Loucy (cell line): ENCODE measurements around the gene FAM50A.
A peak's percentile ranks its signal among the peaks of the same experiment; 100 is the strongest.

Source experiments
- H2AFZ ChIP-seq: fragments of 200-600 bp; sonication (generic); 2 replicates; pipeline ENCODE4 v1.6.0; 2016; ENCODE audit warnings: antibody characterized with exemption, mild to moderate bottlenecking, low read length, moderate library complexity
- H3F3A ChIP-seq: fragments of 200-600 bp; 2 replicates; pipeline ENCODE4 v1.6.0; 2016; ENCODE audit warnings: antibody characterized with exemption, low read depth, mild to moderate bottlenecking
- H3K27me3 ChIP-seq: fragments of 200-600 bp; sonication (generic); 2 replicates; pipeline ENCODE4 v1.6.1; 2014; ENCODE audit warnings: low read length, mild to moderate bottlenecking; ENCODE audit not compliant: insufficient read depth, poor library complexity, severe bottlenecking
- H3K36me3 ChIP-seq: fragments of 200-600 bp; sonication (generic); 2 replicates; pipeline ENCODE4 v1.6.1; 2016; ENCODE audit warnings: low read length; ENCODE audit not compliant: insufficient read depth
- H3K4me1 ChIP-seq: fragments of 200-600 bp; sonication (generic); 2 replicates; pipeline ENCODE4 v1.5.1; 2014; ENCODE audit warnings: low read length, mild to moderate bottlenecking; ENCODE audit not compliant: insufficient read depth, poor library complexity, severe bottlenecking
- H3K4me2 ChIP-seq: fragments of 200-600 bp; sonication (generic); 2 replicates; pipeline ENCODE4 v1.6.0; 2014; ENCODE audit warnings: antibody characterized with exemption, low read length, low read depth, mild to moderate bottlenecking; ENCODE audit not compliant: poor library complexity, severe bottlenecking
- H3K4me3 ChIP-seq: fragments of 200-600 bp; sonication (generic); 2 replicates; pipeline ENCODE4 v1.5.1; 2014; ENCODE audit warnings: low read length, mild to moderate bottlenecking, mixed read lengths; ENCODE audit not compliant: poor library complexity, severe bottlenecking
- H3K79me2 ChIP-seq: fragments of 200-600 bp; sonication (generic); 2 replicates; pipeline ENCODE4 v1.6.1; 2014; ENCODE audit warnings: low read length; ENCODE audit not compliant: insufficient read depth
- H3K9ac ChIP-seq: fragments of 200-600 bp; sonication (generic); 2 replicates; pipeline ENCODE4 v1.6.0; 2014; ENCODE audit warnings: mild to moderate bottlenecking, low read depth, low read length, moderate library complexity; ENCODE audit not compliant: poor library complexity, severe bottlenecking
- H3K9me2 ChIP-seq: fragments of 200-600 bp; sonication (generic); replicated peaks from 2 replicates; pipeline ENCODE4 v1.6.1; 2016; ENCODE audit warnings: low read depth, low read length, mixed read lengths
- H3K9me3 ChIP-seq: fragments of 200-600 bp; sonication (generic); 2 replicates; pipeline ENCODE4 v1.6.1; 2014; ENCODE audit warnings: mild to moderate bottlenecking, antibody characterized with exemption, low read length, low read depth; ENCODE audit not compliant: insufficient read depth
- H4K20me1 ChIP-seq: fragments of 200-600 bp; sonication (generic); 2 replicates; pipeline ENCODE4 v1.6.0; 2014; ENCODE audit warnings: antibody characterized with exemption, low read length, mild to moderate bottlenecking; ENCODE audit not compliant: insufficient read depth, poor library complexity, severe bottlenecking
- EZH2phosphoT487 ChIP-seq: fragments of 200-600 bp; IDR thresholded peaks from 2 replicates; pipeline ENCODE4 v1.6.1; 2018; ENCODE audit warnings: antibody characterized with exemption, mild to moderate bottlenecking, moderate library complexity, borderline replicate concordance
- TF ChIP-seq, protein P1 (sequence below): fragments of 200-600 bp; sonication (generic); conservative IDR thresholded peaks from 2 replicates; pipeline ENCODE4 v1.5.1; 2014; ENCODE audit warnings: mild to moderate bottlenecking, antibody characterized with exemption, low read length

The FAM50A gene

DNA sequence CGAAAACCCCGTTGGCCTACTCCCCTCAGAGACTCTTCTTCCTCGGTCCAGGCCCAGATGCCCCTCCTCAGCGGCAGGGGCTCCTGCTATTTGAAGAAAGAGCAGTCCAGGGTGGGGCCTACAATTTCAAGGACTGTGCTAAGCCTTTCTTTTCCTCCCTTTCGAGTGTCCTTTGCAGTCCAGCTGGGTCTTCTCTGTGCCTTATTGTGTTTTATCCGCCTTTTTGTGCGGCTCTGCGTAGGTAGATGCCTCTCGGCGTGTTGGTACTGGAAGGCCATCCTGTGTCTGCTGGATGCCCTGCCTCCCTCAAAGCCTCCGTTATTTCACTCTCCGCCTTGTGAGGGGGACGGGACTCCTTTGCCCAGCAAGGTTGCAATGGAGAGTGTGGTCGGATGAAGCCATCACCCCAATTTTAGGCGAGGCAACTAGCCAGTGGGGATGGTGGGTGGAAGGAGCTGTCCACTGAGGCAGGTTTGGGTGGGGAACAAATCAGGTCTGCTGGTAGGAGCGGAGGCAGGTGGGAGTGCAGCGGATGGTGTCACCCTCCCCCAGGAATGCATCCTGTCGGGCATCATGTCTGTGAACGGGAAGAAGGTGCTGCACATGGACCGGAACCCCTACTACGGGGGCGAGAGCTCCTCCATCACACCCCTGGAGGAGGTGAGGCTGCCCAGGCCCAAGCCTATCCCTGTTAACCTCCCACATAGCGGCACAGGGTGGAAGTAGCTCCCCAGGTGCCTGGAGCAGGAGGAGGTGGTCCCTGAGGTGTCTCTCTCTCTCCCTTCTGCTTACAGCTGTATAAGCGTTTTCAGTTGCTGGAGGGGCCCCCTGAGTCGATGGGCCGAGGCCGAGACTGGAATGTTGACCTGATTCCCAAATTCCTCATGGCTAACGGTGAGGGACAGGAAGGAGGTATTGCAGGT lies 5.7 kb upstream of the FAM50A start:
- TF ChIP-seq, protein P1, sequence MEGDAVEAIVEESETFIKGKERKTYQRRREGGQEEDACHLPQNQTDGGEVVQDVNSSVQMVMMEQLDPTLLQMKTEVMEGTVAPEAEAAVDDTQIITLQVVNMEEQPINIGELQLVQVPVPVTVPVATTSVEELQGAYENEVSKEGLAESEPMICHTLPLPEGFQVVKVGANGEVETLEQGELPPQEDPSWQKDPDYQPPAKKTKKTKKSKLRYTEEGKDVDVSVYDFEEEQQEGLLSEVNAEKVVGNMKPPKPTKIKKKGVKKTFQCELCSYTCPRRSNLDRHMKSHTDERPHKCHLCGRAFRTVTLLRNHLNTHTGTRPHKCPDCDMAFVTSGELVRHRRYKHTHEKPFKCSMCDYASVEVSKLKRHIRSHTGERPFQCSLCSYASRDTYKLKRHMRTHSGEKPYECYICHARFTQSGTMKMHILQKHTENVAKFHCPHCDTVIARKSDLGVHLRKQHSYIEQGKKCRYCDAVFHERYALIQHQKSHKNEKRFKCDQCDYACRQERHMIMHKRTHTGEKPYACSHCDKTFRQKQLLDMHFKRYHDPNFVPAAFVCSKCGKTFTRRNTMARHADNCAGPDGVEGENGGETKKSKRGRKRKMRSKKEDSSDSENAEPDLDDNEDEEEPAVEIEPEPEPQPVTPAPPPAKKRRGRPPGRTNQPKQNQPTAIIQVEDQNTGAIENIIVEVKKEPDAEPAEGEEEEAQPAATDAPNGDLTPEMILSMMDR = no peak
- no peak for TF ChIP-seq EZH2phosphoT487
- no peaks in the 10 kb centered on the region for H3K9me3 ChIP-seq
- H3K79me2 ChIP-seq = peaks cover 38% of the 10 kb centered on the region
- H2AFZ ChIP-seq = no peak overlapping the region
- H3K4me1 ChIP-seq = peaks cover 6% of the 10 kb centered on the region
- peak overlapping the region; percentile 87 for H3K4me2 ChIP-seq
- H3K9me2 ChIP-seq = no peaks in the 10 kb centered on the region
- H4K20me1 ChIP-seq = no peaks in the 10 kb centered on the region
- no peaks in the 10 kb centered on the region for H3F3A ChIP-seq
- H3K36me3 ChIP-seq = no peaks in the 10 kb centered on the region; the same call in 1 of the 2 replicates
- H3K4me3 ChIP-seq = peak overlapping the region; percentile 80
- H3K9ac ChIP-seq = peak overlapping the region; percentile 80
- H3K27me3 ChIP-seq = no peaks in the 10 kb centered on the region

DNA sequence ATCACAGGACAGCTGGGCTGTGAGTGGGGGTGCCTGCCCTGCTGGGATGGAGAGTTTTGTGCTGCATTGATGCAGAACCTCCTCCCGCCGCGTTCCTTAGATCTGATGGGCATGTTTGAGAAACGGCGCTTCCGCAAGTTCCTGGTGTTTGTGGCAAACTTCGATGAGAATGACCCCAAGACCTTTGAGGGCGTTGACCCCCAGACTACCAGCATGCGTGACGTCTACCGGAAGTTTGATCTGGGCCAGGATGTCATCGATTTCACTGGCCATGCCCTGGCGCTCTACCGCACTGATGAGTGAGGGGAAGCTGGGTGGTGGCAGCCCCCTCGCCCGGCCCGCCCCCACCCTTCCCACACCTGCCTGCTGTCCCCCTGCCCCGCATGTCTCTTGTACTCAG lies 4.1 kb upstream of the FAM50A start:
- H3K9me3 ChIP-seq = no peaks in the 10 kb centered on the region
- peaks cover 6% of the 10 kb centered on the region for H3K4me1 ChIP-seq
- no peaks in the 10 kb centered on the region; the same call in 1 of the 2 replicates for H3K36me3 ChIP-seq
- H3K79me2 ChIP-seq = peaks cover 44% of the 10 kb centered on the region
- no peak overlapping the region for H2AFZ ChIP-seq
- H3K4me3 ChIP-seq = no peak overlapping the region
- no peak overlapping the region for H3K9ac ChIP-seq
- TF ChIP-seq, protein P1 = no peak
- no peak for TF ChIP-seq EZH2phosphoT487
- H3K4me2 ChIP-seq = no peak overlapping the region
- no peaks in the 10 kb centered on the region for H3K27me3 ChIP-seq
- no peaks in the 10 kb centered on the region for H4K20me1 ChIP-seq
- no peaks in the 10 kb centered on the region for H3K9me2 ChIP-seq
- H3F3A ChIP-seq = no peaks in the 10 kb centered on the region

DNA sequence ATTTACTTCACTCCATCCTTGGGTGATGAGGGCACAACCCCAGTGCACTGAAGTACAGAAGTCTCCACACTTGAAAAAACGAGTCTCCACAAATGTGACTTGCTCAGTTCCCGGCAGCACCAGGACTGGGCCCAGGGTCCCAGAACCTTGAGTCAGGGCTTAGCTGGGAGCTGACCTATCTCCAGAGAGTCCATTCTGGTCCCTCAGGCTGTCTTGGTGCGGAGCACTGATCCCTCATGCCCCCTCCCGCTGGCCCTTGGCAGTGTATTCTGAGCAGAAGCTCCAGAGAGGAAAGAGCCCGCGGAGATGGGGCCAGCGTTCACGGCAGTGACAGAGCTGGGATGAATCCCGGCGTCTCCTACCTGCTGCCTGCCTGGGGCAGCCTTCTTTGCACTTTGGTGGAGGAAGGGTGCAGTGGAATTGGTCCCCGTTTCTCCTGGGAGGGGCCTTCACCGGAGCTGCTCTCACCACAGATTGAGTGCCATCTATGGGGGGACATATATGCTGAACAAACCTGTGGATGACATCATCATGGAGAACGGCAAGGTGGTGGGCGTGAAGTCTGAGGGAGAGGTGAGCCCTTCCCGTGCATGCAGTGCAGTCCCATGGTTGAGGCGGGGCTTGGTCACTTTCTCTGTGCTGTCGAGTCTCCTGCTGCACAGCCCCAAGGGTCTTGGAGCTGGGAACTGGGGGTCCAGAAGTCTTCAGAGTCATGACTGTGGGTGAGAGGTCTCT lies 3.2 kb upstream of the FAM50A start:
- Histone ChIP-seq H3F3A (no peaks in the 10 kb centered on the region), H3K9me3 (no peaks in the 10 kb centered on the region), H3K36me3 (no peaks in the 10 kb centered on the region; the same call in 1 of the 2 replicates), H3K27me3 (no peaks in the 10 kb centered on the region), H3K79me2 (peaks cover 47% of the 10 kb centered on the region), H3K9ac (no peak overlapping the region), H3K4me3 (no peak overlapping the region), H4K20me1 (no peaks in the 10 kb centered on the region), H3K4me2 (no peak overlapping the region), H3K9me2 (no peaks in the 10 kb centered on the region), H3K4me1 (peaks cover 6% of the 10 kb centered on the region), H2AFZ (no peak overlapping the region)
- TF ChIP-seq EZH2phosphoT487 = no peak
- TF ChIP-seq, protein P1 = no peak
